Subcutaneous adipose tissue (tissue), 4 donors: Measurements from ENCODE around the gene EGF. TPM values are rescaled to one million over a fixed set of nuclear protein-coding genes. Genes with fewer than 3 reads are reported as not detected.

Experiments used
- total RNA-seq, 4 donors: library from RNA; depleted of rRNA; stranded (reverse); fragments of >200 nt; gene quantifications; one replicate each; pipeline ENCODE4 v1.1.0, GENCODE V29; 2016
- TF ChIP-seq, protein P1 (sequence below): fragments of 450-650 bp; IDR thresholded peaks from one replicate; pipeline ENCODE4 v1.5.1; 2016; ENCODE audit warnings: low read depth, mild to moderate bottlenecking, control low read depth, antibody characterized with exemption, moderate library complexity

The EGF gene
- total RNA-seq, 4 donors from 2014 or later, result not detected

DNA sequence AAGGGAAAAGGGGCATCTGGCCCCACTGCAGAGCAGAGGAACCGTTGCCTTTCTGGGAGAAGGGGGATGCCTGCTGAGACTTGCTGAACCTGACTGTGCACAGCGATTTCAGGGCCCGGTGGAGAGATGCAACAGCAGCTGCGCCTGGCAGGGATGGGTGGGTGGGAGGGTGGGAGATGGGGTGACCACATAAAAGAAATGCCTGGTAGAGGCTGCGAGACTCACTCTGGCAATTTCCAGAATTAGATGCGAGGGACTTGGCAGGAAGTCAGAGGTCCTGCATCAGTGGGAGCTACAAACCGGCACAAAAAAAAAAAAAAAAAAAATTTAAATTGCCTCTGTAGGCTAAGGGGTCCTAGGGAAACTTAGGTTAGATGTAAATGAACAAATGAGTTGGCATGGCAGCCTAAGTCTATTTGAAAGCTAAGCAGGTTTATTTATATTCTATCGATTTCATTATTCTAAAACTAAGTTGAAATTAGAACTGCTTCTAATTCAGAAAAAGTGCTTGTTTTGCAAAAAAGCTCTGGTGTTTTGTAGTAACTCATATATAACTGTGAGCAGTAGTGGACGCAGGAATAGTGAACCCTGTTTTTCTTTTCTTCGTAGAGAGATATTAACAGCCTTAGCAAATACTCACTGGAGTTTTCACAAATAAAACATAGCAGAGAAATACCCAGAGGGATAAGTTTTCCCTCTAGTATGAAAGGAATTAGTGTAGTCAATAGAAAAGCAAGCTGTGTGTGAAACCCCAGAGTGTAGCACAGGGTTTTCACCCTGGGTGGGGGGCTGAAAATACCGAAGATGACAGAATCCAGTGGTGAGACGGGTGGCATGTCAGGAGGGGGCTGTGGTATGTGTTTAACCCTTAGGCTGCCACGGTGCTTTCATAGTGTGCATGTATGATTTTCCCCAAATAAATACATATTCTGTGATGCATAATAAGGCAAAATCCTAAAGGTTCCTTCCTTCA is 130.1 kb downstream of the EGF start:
- TF ChIP-seq, protein P1, sequence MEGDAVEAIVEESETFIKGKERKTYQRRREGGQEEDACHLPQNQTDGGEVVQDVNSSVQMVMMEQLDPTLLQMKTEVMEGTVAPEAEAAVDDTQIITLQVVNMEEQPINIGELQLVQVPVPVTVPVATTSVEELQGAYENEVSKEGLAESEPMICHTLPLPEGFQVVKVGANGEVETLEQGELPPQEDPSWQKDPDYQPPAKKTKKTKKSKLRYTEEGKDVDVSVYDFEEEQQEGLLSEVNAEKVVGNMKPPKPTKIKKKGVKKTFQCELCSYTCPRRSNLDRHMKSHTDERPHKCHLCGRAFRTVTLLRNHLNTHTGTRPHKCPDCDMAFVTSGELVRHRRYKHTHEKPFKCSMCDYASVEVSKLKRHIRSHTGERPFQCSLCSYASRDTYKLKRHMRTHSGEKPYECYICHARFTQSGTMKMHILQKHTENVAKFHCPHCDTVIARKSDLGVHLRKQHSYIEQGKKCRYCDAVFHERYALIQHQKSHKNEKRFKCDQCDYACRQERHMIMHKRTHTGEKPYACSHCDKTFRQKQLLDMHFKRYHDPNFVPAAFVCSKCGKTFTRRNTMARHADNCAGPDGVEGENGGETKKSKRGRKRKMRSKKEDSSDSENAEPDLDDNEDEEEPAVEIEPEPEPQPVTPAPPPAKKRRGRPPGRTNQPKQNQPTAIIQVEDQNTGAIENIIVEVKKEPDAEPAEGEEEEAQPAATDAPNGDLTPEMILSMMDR, result no peak

- TF ChIP-seq, protein P1, result no peak
These were observed 133.9 kb downstream of the EGF start for GRCh38 chr4:110046588-110047049.

GRCh38 chr4:110049951-110050925 is 137.6 kb downstream of the EGF start:
- TF ChIP-seq, protein P1, result no peak

GRCh38 chr4:110055158-110055768 is 142.6 kb downstream of the EGF start:
- TF ChIP-seq, protein P1, result no peak

- TF ChIP-seq, protein P1, result no peak
These were observed 146.0 kb downstream of the EGF start for GRCh38 chr4:110058677-110059076.

GRCh38 chr4:110059556-110060191 is 147.0 kb downstream of the EGF start:
- TF ChIP-seq, protein P1, result no peak
